ENCODE results near the gene SIN3B. TPM values are rescaled to one million over a fixed set of nuclear protein-coding genes. Genes with fewer than 3 reads are reported as not detected.

SIN3B gene
- polyA plus RNA-seq, 3 donors: 7.2 to 154 (median 10.2) TPM

GRCh38 chr19:16821081-16821480, 8.1 kb upstream of the SIN3B start:
- H4K20me1 ChIP-seq (ENCODE audit: insufficient read depth, low read length): no peaks in the 10 kb centered on the region
- Mint-ChIP-seq H3K9me3 (peaks cover 0 to 7% (median 0%) of the 10 kb centered on the region in 7 donors), H3K4me3 (no peak overlapping the region), H3K4me1 (peaks cover 26% of the 10 kb centered on the region), H3K27ac (no peak overlapping the region), H3K27me3 (ENCODE audit: low read depth in 3 of 3) (peaks cover 12 to 24% (median 13%) of the 10 kb centered on the region in 3 donors), H3K36me3 (no peaks in the 10 kb centered on the region)
- H3K79me2 ChIP-seq (ENCODE audit: insufficient read depth, low read length): no peaks in the 10 kb centered on the region
- H3K36me3 ChIP-seq (replicated peaks in 1 of 2; ENCODE audit: control insufficient read depth in 1 of 2, insufficient read depth in 2 of 2, low read length in 2 of 2): no peaks in the 10 kb centered on the region
- H3K4me1 ChIP-seq (ENCODE audit: control insufficient read depth in 1 of 2, insufficient read depth in 2 of 2, low read length in 2 of 2): peaks cover 15% of the 10 kb centered on the region in 2 donors
- WGBS (ENCODE audit: insufficient coverage): 100% methylated on average over 4 of the region's 7 CpGs
- intact Hi-C loops (cut with micrococcal nuclease): no loop called here
- no peak overlapping the region for H3K9ac ChIP-seq (ENCODE audit: insufficient read depth, low read length, poor library complexity, severe bottlenecking)
- DNase-seq: no peak
- H3K4me2 ChIP-seq (replicated peaks; ENCODE audit: extremely low read depth, low read length, poor library complexity, severe bottlenecking): no peak overlapping the region
- H3K4me3 ChIP-seq (replicated peaks in 1 of 3; ENCODE audit: low read depth in 2 of 3, low read length in 3 of 3): no peak overlapping the region
- no peaks in the 10 kb centered on the region for H3K9me3 ChIP-seq (replicated peaks in 1 of 2; ENCODE audit: control insufficient read depth in 1 of 2, insufficient read depth in 1 of 2, low read length in 2 of 2)
- H3K27ac ChIP-seq (ENCODE audit: low read depth in 1 of 2, low read length in 2 of 2): no peak overlapping the region
- H2AFZ ChIP-seq (ENCODE audit: insufficient read depth, low read depth, low read length, poor library complexity, severe bottlenecking): no peak overlapping the region
- TF ChIP-seq CTCF (IDR thresholded peaks at IDR 0.05): no peak
- H3K27me3 ChIP-seq (ENCODE audit: control insufficient read depth in 2 of 2, insufficient read depth in 2 of 2, low read length in 2 of 2): no peaks in the 10 kb centered on the region

GRCh38 chr19:16822648-16823047, 6.5 kb upstream of the SIN3B start:
- H3K9me3 Mint-ChIP-seq: peaks cover 0 to 3% (median 2%) of the 10 kb centered on the region in 7 donors
- DNase-seq: no peak
- Histone ChIP-seq H3K27me3 (ENCODE audit: control insufficient read depth in 2 of 2, insufficient read depth in 2 of 2, low read length in 2 of 2) (peaks cover 0 to 3% of the 10 kb centered on the region in 2 donors), H3K4me2 (replicated peaks; ENCODE audit: extremely low read depth, low read length, poor library complexity, severe bottlenecking) (no peak overlapping the region), H3K79me2 (ENCODE audit: insufficient read depth, low read length) (no peaks in the 10 kb centered on the region), H3K4me1 (ENCODE audit: control insufficient read depth in 1 of 2, insufficient read depth in 2 of 2, low read length in 2 of 2) (peaks cover 19 to 20% of the 10 kb centered on the region in 2 donors), H3K36me3 (replicated peaks in 1 of 2; ENCODE audit: control insufficient read depth in 1 of 2, insufficient read depth in 2 of 2, low read length in 2 of 2) (no peaks in the 10 kb centered on the region), H2AFZ (ENCODE audit: insufficient read depth, low read depth, low read length, poor library complexity, severe bottlenecking) (no peak overlapping the region), H4K20me1 (ENCODE audit: insufficient read depth, low read length) (no peaks in the 10 kb centered on the region), H3K9me3 (replicated peaks in 1 of 2; ENCODE audit: control insufficient read depth in 1 of 2, insufficient read depth in 1 of 2, low read length in 2 of 2) (no peaks in the 10 kb centered on the region), H3K4me3 (replicated peaks in 1 of 3; ENCODE audit: low read depth in 2 of 3, low read length in 3 of 3) (no peak overlapping the region), H3K27ac (ENCODE audit: low read depth in 1 of 2, low read length in 2 of 2) (no peak overlapping the region), H3K9ac (ENCODE audit: insufficient read depth, low read length, poor library complexity, severe bottlenecking) (no peak overlapping the region)
- TF ChIP-seq CTCF (IDR thresholded peaks at IDR 0.05): no peak
- H3K36me3 Mint-ChIP-seq: no peaks in the 10 kb centered on the region
- intact Hi-C loops (cut with micrococcal nuclease): no loop called here
- H3K27ac Mint-ChIP-seq: peak overlapping the region in 2 of 7 donors; percentile 25 to 41
- no peak overlapping the region for H3K4me3 Mint-ChIP-seq
- H3K27me3 Mint-ChIP-seq (ENCODE audit: low read depth in 3 of 3): peaks cover 15 to 29% (median 16%) of the 10 kb centered on the region in 3 donors
- peaks cover 34% of the 10 kb centered on the region for H3K4me1 Mint-ChIP-seq
- WGBS (ENCODE audit: insufficient coverage): 100% methylated on average over 2 of the region's 8 CpGs

Data from CD14-positive monocyte (primary cell).